8988T (cell line): ENCODE results near the gene DOCK1.

Experiments
- DNase-seq: peaks from one replicate; pipeline ENCODE4 v3.0.0; 2011

DOCK1 gene

DNA sequence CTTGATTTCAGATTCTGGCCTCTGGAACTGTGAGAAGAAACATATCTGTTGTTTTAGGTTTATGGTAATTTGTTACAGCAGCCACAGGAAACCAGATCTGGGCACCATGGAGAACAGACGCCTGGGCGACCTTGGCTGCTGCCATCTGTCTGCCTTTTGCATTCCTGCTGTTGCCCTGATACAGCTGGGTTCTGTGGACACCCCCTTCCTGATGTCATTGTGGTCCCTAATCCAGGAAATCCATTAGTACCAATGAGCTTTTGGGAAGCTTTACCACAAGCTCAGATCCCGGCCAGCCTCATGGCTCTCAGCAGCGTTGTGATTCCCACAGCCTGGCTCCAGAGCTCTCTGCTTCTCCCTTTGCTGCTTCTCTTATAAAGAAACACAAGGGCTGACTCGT lies 469.7 kb downstream of the DOCK1 start:
- DNase-seq, result no peak

DNA sequence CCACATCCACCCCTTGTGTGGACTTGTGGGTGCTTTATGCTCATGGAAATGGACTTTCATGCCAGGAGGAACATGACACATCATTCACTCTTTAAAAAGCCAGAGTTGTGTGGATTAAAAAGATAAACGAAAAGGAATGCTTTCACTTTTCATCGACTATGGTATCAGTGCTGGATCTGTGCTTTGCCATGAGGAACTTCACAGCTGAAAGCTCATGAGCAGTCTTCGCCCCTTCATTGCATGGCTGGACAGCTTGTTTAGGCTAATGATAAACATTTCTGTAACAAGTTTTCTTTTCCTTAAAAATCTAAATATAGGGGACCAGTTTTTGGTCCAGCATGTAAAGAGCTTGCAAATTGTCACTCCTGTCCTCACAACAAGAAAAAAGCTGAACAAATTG lies 470.2 kb downstream of the DOCK1 start:
- DNase-seq, result no peak

DNA sequence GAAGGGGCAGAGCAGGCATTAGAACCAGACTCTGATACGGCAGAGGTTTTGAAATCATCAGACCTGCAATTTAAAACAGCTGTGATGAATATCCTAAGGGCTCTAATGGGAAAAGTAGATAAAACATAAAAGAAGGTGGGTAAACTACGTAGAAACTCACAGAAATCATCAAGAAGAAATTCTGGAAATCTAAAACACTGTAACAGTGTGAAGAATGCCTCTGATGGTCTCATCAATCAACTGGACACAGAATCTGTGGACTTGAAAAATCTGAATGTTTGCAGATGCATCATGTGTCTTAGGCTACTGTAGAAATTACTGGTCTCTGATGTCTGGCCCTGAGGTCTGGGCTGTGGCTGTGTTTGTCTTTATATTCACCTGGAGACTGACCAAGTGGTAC lies 470.8 kb downstream of the DOCK1 start:
- no peak for DNase-seq

DNA sequence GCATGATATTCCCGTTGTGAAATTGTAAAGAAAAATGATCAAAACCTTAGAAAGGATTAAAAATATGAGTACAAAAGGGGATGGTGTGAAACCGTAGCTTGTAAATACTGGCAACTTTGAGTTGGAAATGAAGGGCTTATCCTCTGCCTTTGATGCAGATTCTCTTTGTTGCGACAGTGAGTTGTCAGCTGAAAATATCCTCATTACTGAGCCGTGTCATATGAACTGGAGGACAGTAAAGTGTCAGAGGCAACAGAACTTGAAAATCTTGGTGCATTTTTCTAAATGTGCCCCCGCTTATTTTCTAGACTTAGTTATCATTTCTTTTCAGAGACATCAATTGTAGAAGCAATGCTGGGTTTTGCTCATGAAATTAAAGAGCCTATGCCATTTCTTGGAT lies 473.4 kb downstream of the DOCK1 start:
- no peak for DNase-seq

DNA sequence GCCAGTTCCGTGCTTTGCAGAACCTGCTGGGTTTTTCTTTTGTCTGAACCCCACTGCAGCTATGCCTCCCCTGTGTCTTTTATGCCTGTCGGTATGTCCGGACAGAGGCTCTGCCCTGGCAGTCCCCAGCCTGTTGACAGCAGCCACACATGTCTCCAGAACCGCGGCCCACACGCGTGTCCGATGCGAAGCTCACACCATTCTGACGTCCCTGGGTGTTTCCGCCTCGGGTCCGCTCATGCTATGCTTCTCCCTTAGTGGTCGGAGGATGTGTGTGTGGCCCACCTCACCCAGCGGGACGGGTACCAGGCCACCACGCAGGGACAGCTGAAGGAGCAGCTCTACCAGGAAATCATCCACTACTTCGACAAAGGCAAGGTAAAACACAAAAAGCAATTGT lies 479.3 kb downstream of the DOCK1 start:
- no peak for DNase-seq

DNA sequence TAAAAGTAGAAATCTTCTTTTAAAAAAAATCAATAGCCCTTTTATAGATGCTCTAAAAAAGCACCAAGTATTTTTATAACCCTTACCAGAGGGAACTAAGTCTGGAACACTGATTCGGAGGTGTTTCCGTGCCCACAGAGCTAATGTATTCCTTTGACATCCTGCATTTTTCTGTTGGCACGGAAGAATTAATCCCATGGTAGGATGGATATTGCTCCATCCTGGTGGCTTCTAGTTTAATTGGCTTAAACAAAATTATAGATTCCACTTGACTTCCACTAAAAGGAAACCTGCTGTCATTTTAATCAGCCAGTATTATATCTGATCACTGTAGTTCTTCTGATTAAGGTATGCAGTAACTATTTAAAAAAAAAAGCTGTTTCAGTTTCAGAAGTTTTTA lies 479.8 kb downstream of the DOCK1 start:
- no peak for DNase-seq

DNA sequence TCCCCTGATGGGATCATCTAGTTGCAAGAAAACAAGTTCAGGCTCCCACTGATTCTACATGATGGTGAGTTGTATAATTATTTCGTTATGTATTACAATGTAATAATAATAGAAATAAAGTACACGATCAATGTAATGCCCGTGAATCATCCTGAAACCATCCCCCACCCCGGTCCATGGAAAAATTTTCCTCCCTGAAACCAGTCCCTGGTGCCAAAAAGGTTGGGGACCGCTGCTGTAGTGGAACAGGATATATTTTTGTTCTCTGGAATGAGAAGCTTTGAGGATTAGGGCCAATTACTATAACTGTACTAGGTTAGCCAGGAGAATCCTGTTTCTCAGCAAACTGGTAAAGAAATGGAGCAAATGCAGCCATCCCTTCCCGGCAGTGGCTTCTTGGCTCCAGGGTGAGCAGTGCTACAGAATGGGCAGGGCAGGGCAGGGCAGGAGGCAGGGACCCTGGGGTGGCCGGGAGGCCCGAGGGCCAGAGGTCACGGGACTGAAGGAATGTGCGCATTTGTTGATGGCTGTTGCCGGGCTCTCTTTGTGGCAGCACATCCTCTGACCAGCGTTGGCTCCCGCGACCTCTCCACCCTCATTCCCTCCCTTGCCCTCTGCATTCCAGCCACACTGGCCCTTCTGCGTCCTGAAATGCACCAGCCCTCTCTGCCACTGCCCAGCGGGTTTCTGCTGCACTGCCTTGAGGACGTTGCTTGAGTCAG lies 481.5 kb downstream of the DOCK1 start:
- DNase-seq, result no peak

DNA sequence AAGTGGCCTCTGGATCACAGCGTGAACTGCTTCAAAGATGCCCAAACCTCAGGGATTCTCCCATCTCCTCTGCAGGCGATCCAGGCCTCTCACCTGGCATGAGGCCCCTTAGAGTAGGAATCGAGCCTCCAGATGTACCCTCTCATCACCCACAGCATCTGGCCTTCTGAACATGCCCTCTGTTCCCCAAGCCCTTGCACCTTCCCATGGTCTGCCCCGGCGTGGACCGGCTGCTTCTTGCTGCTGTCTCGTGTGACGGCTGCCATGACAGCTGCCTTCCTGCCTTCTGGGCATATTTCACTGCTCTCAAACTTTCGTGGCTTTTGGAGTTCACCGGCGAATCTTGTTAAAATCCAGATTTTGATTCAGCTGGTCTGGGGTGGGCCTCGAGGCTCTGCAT lies 486.6 kb downstream of the DOCK1 start:
- no peak for DNase-seq

DNA sequence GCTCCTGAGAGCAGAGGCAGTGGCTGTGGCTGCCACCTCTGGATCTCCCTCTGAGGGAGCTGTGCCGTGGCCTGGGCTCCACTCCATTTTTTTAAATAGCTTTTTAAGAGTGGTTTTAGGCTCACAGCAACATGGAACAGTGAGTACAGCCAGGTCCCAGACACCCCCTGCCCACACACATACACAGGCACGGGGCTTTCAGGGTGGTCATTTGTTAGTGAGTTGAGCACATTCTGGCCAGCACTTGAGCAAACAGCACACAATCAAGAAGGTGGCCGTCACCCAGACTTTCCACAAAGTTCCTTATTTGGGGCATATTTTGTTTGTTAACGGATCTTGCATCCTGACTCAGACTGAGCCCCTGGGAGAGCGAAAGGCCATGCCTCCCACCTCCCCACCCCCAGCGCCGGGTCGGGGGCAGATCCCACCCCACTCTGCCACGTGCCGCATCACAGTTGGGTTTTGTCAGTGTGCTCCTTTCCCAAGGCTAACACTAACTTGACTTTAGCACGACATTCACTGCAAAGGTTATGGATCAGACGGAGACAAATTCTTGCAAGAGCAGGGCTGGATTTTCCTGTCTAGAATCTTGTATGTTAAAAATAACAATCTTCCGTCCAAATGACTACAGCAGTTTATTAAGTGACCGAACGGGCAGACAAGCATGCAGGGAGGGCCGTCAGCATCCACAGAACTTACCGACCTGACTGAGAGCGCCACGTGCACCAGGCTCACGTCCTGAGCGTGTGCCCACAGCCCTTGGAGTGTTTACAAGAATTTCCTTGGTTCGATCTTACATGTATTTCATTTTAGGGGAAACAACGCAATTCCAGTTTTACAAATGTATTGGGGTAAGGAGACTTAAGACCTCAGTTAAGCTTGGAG lies 487.4 kb downstream of the DOCK1 start:
- DNase-seq, result no peak

DNA sequence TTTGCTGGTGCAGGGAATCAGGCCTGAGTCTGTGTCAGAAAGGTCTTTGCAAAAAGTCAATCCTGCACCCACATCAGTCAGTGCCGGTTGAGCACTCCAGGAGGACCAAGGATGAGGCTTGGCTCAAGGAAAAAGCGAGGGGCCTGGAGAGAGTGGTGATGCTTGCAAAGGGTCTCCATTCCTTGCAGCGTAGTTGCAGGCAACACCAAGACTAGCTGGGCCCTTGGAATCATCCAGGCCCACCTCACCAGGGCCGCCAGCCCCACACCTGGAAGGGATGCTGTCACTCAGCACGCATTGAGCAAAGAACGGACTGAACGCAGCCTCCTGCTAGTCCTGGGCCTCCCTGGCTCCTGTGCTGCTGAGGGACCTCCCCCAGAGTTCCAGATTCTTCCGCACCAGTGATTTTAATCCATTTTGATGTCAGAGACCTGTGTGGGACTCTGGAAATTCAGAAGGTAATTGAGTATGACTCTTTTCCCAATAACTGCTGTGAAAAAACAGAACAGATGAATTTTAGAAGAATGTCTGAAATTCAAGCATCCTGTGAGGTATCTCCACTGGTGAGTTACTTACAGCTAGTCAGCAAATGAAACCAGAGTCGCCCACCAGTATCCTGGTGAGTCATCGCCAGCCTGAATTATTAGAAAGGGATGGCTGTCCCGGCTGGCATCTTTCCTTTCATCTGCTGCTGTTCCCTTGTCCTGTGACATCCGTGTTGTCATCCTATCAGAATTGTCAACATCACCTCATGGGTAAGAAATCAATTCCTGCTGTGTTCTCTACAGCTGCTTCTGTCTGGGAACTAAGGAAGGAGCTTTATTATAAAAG lies 493.1 kb downstream of the DOCK1 start:
- DNase-seq, result no peak

DNA sequence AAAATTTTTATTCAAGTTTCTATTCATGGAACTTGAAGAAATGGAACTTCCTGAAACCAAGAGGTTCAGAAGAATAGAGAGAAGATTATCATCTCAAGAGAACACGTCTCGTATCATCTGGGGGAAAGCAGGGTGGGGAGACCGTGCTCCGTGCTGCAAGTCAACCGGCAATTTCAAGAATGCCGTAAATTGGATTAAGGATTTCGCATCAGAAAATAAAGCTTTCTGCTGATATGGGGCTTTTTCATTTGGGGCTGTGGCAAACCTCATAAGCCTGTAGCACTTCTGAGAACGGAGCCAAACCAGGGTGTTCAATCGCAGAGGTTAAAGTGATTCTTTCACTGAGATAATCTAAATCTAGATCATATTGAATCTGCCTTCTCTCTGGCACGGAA lies 493.7 kb downstream of the DOCK1 start:
- no peak for DNase-seq

DNA sequence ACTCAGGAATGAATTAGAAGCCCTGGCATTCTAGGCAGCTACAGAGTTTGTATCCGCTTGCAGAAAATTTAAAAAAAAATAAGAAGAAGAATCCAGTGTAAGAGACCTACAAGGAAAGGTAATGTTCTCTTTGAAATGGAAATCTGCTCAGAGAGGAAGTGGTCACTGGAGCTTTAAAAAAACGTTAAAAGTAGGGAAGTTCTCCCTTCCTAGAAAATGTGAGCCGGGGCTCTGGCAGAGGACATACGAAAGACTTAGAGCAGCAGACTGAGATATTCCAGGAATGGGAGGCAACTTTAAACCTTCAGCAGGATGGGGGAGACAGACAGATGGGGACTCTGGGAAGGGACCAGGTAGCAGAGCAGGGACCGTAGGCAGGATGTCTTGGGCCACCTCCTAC lies 494.4 kb downstream of the DOCK1 start:
- no peak for DNase-seq

DNA sequence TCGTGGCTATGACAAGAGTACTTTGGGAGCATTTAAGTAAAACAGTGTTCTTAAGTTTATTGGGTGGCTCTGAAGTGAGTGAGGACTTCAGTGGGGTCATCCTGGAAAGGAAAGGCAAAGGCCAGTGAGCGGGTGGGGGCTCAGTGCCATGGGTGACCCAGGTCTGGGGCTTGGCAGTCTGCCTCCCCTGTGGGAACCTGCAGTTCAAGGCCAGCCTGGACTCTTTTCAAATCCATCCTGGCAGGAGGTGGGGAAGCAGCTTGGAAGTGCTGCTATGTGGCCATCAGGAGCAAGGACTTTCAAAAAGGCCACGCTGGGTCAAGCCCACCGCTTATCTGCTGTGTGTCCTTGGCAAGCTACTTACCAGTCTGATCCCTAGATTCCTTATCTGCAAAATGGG lies 495.0 kb downstream of the DOCK1 start:
- DNase-seq, result no peak

DNA sequence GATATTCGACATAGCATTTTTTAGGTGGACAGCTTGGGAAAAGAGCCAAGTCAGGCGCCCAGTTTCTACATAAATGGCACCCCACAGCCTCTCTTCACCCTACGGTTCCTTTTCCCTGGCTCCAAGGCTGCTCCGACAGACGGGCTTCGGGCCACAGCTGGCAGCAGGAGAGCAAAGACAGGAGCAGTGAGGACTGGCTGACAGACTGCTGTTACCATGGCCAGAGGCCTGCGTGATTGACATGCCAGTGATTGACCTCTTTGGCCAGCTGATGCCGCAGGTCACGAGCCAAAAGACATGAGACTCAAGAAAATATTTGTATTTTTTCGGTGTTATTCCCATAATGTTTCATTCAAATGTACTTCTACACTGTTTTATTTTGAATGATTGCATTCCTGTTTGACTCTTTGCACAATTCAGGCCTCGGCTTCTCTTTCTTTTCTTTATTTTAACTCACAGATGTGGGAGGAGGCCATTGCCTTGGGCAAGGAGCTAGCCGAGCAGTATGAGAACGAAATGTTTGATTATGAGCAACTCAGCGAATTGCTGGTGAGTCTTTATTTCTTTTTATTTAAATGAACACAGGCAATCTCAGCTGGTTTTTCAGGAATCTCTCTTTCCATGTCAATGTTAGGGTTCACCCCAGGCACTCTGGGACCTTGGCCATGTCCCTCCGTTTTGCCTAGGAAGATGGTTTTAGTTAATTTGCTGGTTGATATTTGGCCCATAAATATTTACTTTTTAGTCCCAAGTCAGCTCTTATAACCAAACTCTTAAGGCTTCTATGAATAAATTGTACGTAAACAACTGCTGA lies 497.6 kb downstream of the DOCK1 start:
- DNase-seq, result no peak

DNA sequence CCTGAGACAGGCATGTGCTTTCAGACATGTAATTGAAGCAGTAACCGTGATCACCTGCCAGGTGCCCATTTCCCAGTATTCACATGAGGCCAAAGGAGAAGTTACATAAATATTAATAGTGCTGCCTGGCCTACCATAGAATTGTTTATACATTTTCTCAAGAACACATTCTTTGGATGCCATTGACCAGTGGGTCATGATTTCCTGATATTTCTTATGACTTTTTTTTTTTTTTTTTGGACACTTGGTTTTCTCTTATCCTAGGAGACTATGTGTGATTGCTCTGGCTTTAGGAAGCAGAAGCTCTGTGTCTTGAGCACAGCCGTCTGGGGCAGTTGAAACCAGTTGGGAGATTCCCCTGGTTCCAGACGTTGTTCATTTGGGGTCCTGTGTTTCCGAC lies 500.0 kb downstream of the DOCK1 start:
- no peak for DNase-seq

DNA sequence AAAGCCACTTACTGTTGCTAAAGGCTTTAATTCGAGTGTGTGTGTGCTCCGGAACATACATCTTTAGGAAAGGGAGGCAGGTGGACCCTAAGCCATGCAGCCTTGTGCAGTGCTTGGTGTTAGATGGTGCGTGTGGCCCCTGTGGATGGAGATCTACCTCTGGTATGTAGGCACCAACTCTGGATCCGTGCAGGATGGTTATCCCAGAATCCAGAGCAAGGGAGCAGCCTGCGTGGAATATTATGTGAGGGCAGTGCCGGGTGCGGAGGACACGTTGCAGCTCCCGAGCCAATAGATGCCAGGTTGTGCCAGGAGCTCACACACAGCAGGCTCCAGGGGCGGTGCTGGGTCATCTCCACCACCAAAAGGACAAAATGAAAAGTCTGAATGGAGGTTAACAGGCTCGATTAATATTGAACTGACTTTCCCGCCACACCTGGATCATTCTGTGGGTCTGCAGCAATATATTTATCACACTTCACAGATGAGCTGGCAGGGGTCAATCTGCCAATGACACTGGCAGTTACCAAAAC lies 500.9 kb downstream of the DOCK1 start:
- no peak for DNase-seq

DNA sequence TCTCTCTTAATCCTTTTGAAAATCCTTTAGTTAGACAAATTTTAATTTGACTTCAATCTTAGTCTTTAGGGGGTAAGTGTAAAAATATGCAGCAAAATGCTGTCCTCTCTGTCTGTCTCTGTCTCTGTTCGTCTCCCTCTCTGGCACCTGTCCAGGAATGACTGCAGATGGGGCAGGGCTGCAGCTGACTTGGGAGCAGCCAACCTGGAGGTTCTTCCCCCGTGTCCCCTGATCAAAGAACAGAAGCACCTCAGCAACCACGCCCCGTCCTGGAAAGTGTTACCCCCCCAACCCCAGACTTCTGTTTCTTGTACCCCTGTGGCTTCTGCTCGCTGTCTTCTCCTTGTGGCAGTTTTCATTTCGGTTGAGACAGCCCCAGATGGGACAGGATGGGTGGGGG lies 502.3 kb downstream of the DOCK1 start:
- DNase-seq, result no peak

DNA sequence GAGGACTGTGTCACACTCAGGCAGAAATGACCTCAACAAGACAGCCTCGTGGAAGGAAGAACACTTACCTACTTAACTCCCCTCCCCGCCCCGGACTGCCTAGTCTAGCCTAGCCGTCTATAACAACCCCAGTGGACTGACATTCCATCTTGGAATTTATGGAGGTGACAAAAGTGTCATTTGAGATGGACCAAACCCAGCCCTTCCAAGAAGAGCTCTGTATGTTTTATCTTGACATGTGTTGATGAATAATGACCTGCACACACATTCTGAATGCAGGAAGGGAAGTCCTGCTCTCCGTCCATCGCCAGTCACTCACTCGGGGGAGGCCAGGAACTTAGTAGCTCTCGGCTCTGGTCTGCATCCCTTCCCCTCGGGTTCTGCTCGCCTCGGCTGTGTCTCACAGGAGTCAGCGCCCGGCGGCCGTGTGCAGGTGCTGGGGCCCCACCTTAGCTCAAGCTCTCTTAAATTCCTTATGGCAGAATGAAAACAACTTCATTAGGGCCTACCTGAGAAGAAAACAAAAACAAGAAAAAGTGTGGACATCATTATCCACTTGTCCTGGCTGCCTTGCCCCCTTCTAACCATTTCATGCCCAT lies 503.0 kb downstream of the DOCK1 start:
- no peak for DNase-seq

DNA sequence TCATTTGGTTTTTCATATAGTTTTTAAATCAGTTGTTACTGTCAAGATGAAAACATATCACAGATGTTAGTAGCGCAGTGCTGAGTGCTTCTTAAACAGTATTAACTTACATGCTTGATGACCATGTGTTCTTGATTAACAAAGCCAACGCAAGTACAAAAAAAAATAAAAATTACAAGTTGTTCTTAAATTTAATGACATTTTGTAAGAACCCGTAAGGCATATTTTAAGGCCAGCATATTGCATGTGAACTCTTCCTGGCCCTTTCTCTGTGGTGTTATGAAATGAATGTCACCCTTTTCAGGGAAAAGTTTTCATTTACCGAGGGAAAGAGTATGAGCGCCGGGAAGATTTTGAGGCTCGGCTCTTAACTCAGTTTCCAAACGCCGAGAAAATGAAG lies 503.5 kb downstream of the DOCK1 start:
- DNase-seq, result no peak

DNA sequence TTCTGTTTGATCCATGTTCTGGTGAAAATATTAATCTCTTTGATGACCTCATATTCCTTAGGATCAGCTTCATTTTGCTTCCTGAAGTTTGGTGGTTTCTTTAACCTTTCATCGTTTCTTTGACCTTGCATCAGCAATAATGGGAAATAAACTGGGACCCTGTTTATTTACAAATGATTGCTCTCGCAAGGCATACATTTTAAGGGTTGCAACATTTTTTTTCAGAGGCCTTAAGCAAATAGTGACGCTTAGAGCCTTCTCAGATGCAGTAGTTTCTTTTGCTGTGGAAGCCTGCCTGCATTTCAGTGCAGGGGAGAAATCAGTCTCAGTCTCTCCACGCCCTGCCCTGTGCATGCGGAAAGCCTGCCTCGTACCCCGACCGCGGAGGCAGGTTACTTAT lies 504.8 kb downstream of the DOCK1 start:
- DNase-seq, result no peak

DNA sequence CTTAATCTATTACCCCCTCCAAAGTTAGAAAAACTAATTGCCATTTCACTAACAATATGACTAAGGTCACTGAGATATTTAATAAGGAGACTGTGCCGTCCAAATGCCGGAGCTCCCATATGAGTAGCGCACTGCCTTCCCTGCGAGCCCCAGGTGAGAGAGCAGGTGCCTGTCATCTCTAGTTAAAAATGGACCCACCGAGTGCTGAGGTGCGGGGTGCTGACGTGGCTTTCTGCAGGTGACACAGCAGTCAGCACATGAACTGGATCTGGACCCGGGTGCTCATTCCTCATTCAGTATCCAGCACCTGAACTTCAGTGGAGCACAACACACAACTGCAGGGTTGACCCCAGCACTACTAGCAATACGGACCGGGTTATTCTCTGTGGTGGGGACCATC lies 505.8 kb downstream of the DOCK1 start:
- no peak for DNase-seq

DNA sequence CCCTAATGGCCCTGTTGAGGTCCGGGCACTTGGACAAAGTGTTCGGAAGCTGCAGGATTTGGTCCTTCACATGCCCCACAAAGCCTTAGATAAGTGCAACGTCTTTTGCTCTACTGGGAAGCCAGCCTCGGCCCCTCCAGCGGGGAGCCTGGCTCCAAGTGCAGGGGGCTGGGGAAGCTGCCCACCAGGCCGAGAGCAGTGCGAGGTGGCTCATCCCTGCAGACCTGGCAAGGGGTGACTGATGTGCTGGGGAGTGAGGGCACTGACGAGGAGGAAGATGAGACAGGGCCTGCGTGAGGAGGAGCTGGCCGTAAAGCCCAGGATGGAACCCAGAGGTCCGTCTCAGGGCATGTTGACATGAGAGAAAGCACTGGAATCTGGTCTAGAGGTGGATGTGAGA lies 508.1 kb downstream of the DOCK1 start:
- no peak for DNase-seq
